Measurements from ENCODE around the gene ARCN1.

ARCN1 gene

DNA sequence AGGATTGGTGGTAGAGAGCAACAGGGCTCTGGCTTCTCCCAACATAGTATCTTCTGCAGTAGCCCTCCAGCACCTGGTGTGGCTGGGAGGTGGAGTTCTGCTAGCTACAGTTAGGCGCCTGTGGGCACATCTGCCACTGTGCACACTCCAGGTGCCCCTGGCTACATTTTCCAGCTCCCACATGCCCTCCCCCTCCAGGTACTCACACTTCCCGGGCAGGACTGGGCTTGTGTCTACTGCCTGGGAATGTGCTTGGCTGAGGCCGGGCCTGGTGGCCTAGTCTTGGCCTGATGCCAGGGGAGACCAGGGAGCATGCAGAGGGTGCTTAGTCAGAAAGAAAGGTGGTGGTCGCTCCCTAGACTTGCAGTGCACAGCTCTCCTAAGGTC lies 51.1 kb downstream of the ARCN1 start:
- DNase-seq = peak; percentile 77

GRCh38 chr11:118625036-118625690 lies 53.0 kb downstream of the ARCN1 start:
- DNase-seq = peak; percentile 90

GRCh38 chr11:118625976-118626375 lies 53.8 kb downstream of the ARCN1 start:
- DNase-seq = no peak

- no peak for DNase-seq
These were observed 55.4 kb downstream of the ARCN1 start for GRCh38 chr11:118627566-118627965.

GRCh38 chr11:118628031-118628430 lies 55.8 kb downstream of the ARCN1 start:
- no peak for DNase-seq

DNA sequence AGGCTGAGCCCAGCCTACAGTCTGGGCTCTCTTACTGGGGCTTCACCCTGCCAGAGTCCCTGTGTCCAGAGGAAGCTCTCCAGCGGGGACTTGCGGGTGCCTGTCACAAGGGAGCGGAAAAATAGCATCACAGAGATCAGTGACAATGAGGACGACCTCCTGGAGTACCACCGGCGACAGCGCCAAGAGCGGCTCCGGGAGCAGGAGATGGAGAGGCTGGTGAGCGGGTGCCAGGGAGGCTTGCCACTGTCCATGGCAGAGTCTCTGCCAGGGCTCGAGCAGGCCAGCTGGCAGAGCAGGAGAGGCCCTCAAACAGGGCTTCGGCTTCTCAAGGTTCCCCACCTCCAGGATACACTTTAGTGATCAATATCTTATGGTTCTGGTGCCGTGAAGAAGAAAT lies 56.2 kb downstream of the ARCN1 start:
- DNase-seq = peak; percentile 24

GRCh38 chr11:118628861-118629549 lies 56.8 kb downstream of the ARCN1 start:
- DNase-seq = no peak

DNA sequence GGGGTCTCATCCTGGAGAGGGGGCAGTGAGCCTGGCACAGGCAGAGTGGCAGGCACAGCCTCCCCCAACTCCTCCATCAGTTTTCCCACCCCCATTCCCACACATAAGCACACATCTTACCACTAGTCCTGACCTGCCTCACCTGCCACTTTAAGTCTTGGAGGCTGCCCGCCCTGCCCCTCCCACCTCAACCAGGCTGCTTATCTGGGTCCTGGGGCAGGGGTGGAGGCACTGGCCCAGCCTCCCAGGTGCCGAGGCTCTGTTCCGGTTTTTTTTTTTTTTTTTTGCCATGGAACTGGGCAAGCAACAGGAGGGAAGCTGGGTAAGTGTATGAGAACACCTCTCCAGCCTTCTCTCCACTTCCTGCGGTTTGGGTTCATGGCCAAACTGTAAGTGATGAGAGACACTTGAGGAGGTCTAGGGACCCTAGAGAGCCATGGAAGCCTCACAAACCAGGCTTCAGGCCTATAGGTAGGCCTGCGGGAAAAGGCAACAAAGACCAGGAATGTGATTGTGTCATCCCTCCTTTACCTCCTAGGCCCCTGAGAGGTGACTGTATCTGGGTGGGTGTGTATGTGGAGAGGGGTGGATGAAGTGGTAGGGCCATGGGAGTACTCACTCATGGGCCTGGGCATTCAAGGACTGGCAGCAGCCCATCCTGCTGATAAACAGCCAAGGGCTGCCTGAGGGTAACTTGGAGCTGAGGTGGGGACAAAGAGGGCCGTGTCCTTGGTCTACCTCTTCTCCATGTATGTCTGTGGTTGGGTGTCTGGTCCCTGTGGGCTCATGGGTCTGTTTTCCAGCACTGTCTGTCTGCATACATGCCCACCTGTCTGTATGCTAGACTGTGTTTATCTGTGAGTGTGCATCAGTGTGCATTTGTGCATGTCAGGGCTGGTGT lies 57.8 kb downstream of the ARCN1 start:
- peak; percentile 84 for DNase-seq

GRCh38 chr11:118631142-118631909 lies 59.1 kb downstream of the ARCN1 start:
- no peak for DNase-seq

GRCh38 chr11:118632577-118633318 lies 60.5 kb downstream of the ARCN1 start:
- DNase-seq = no peak

- DNase-seq = no peak
These were observed 61.1 kb downstream of the ARCN1 start for GRCh38 chr11:118633319-118633690.

DNA sequence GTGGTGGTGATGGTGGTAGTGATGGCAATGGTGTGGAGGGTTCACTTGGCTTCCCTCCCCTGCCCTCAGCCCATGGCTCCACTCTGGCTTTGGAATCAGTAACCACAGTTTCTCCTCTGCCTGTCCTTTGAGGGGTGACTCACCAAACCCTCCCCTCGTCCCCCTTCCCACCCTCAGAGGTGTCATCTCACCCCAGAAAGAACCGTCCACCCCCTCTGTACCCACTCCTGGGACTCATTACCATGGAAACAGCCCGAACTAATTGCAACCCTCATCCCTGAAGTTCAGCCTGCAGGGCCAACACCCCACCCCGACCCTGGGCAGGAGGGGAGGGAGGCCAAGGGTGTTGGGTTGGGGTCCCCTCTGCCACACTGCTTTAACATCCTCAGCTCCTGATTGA lies 61.8 kb downstream of the ARCN1 start:
- no peak for DNase-seq

- peak; percentile 33 for DNase-seq
These were observed 62.4 kb downstream of the ARCN1 start for GRCh38 chr11:118634431-118635236.

DNA sequence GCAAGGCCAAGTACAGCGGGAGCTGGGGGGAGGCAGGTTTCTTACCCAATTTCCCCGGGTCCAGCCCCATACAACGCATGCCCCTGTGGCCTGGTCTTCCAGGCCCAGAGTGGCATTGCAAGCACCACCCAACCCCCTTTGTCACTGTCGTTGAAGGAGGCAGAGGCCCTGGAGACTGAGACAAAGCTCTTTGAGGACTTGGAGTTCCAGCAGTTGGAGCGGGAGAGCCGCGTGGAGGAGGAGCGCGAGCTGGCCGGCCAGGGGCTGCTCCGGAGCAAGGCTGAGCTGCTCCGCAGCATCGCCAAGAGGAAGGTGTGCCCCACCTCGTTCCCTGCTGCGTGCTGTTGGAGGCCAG lies 63.0 kb downstream of the ARCN1 start:
- no peak for DNase-seq

DNA sequence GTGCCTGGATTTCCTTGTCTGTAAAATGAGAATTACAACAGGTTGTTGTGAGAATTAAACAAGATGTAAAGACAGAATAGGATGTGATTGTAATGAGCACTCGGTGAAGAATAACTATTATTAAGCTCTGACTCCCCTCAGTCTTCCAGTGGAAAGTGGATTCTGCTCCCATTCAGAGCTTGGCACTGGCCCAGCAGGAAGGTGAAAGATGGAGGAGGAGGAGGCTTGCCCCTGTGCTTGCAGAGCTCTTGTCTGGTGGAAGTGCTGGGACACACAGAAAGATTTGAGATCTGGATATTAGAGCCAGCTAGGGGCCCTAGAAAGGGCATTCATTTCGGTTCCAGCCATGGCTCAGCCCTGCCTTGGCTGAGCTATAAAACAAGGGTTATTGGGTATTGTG lies 63.4 kb downstream of the ARCN1 start:
- DNase-seq = no peak

DNA sequence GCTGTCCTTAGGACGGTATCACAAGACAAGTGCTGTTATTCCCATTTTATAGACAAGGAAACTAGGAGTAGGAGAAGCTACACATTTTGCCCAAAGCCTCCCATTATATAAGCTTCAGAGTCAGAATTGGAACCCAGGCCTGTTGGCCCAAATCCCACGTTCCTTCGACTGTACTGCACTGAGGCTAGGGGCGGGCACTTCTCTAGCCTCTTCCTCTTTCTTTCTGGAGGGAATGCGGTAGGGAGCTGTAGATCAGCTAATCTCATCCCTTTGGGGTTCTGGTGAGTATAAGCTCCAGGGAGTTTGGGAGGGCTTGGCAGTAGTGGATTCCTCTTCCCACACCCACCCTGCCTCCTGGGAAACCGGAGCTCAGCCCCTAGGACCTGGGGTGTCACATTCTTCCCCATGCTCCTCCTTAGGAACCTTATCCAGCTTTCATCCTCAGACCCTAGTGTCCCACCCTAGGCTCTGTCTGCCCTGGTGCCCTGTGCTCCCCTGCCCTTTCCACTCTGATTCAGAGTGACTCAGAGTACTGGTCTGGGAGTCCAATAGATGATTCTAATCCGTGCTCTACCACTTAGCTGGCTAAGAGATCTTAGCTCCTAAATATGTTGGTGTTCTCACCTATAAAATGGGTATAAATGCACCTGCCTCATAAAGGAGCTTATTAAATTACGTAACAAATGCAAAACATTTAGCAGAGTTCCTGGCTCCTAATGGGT lies 64.5 kb downstream of the ARCN1 start:
- no peak for DNase-seq

GRCh38 chr11:118638726-118639125 lies 66.5 kb downstream of the ARCN1 start:
- no peak for DNase-seq

DNA sequence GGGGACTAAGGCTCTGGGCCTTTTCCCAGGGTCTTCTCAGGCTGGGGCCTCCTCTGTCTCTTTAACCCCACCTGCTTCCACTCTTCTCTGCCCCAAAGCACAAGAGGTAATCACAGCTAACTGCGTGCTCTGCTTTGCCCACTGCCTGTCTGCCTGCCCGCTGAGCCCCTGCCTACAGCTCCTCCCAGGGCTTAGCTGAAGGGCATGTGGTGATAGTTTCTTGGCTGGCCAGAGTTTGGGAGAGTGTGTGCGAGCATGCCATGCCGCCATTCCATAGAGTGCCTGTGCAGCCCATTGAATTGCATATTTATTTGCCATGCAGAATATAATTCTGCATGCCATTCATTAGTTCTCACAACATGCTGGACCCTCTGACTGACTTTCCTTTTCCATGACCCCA lies 67.7 kb downstream of the ARCN1 start:
- DNase-seq = no peak

DNA sequence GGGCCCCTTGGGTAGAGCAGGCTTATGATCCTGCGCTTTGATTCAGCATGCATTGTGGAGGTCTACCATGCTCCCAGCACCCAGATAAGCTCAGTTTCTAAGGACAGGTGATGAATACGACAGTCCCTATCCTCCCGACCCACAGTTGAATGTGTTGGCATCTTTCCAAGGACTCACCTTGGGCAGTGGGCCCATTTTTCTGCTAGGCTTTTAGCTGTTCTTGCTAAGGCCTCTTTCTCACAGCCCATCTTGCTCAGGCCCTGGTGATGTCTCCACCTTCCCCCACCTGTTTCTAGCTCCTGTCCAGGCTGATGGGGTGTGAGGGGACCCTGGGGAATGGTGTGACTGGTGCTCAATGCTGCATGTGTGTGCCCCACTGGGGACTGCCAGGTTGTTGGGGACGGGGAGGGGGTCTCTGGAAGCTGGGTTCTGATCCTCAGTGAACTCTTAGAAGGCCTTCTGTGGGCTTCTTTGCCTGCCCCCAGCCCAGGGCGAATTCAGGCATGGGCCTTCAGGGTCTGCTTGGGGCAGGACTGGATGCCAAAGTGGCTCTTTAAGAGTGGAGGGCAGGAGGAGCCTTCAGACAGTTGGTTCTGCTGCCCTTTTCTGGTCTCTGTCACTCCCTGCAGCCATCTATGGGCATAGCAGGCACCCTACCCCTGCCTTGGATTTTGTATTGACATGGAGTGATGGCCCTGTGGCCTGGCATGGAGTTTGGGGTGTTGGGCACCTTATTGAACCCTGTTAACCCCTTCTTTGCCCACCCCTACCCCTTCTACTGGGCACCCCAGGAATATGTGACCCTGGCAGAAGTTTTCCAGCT lies 68.3 kb downstream of the ARCN1 start:
- DNase-seq = peak; percentile 57
